H1 (cell line): ENCODE measurements around the gene ROM1. TPM values are rescaled to one million over a fixed set of nuclear protein-coding genes. Genes with fewer than 3 reads are reported as not detected.

ENCODE experiments used
- JUN ChIP-seq: IDR thresholded peaks from 2 replicates; pipeline ENCODE4 v1.6.1; 2011; ENCODE audit warnings: low read depth, mild to moderate bottlenecking, improper control_type of control experiment, low read length
- KDM1A ChIP-seq: fragments of 200-600, 300-600 bp; sonication (generic); IDR thresholded peaks from 2 replicates; pipeline ENCODE4 v1.7.1; 2016; ENCODE audit warnings: mild to moderate bottlenecking, low read length, borderline replicate concordance
- KDM4A ChIP-seq: IDR thresholded peaks from one replicate; pipeline ENCODE4 v1.7.1; 2012; ENCODE audit warnings: low read depth, mild to moderate bottlenecking, moderate library complexity, low read length, inconsistent platforms; ENCODE audit not compliant: severe bottlenecking
- polyA plus RNA-seq, 7 experiments: library from polyadenylated mRNA; depleted of rRNA in 3 of 7; stranded (reverse) in 5 of 7; unstranded in 2 of 7; fragments of >200 nt in 5 of 7; fragments of 200-250 nt in 2 of 7; gene quantifications; 1 replicate in 5 of 7; 2 replicates in 1 of 7; 4 replicates in 1 of 7; pipeline versions ENCODE4 v1.2.1 to v1.2.3, GENCODE V29; 2011 to 2013; ENCODE audit warnings: missing spikeins in 2 of 7, mixed read lengths in 2 of 7
- total RNA-seq: library from RNA; stranded (reverse); fragmentation: NEBNext Ultra II Directional; extraction: Animal tissue kit (Norgen Biotek cat#: 25700); gene quantifications from 2 replicates; pipeline ENCODE4 v1.2.1, GENCODE V29; 2021
- TF ChIP-seq, protein P1 (sequence below): IDR thresholded peaks from 2 replicates; pipeline ENCODE4 v1.6.1; 2012; ENCODE audit warnings: inconsistent platforms

The ROM1 gene
- total and polyA plus RNA-seq, 2 of the 8 experiments (the other 6 are each of a cell fraction or from before 2014, with no cell fraction given): 0.86 to 2.2 TPM

DNA sequence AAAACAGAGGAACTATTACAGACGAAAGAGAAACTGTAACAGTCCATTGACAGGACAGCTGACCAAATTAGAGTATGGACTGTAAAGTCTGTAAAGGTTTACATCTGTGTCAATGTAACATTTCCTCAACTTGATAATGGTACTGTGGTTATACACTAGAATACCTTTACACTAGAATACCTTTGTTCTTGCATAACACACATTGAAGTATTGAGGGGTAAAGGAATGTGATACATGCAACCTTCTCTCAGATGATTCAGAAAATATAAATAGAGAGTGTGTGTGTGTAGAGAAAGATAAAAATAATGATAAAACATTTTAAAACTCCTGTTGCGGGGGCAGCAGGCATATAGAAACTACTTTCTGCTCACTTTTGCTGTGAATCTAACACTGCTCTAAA lies 33.8 kb upstream of the ROM1 start (continued):
- TF ChIP-seq KDM1A (no peak), KDM4A (no peak), JUN (no peak)
- TF ChIP-seq, protein P1, sequence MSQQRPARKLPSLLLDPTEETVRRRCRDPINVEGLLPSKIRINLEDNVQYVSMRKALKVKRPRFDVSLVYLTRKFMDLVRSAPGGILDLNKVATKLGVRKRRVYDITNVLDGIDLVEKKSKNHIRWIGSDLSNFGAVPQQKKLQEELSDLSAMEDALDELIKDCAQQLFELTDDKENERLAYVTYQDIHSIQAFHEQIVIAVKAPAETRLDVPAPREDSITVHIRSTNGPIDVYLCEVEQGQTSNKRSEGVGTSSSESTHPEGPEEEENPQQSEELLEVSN: no peak
- TF ChIP-seq, all 59 proteins: peak for 0
